G401.6 (cell line): Measurements from ENCODE around the gene NUP188.
"Not testable (repeated sequence)": the region's sequence is repeated elsewhere in the genome, so short reads cannot be mapped to it uniquely, and the experiment has no call there.

Experiments used
- FAIRE-seq: peaks from 2 replicates; lab custom pipeline; 2012; peaks lifted over from hg19 to GRCh38; lab: Jason Lieb, UNC

The NUP188 gene

DNA sequence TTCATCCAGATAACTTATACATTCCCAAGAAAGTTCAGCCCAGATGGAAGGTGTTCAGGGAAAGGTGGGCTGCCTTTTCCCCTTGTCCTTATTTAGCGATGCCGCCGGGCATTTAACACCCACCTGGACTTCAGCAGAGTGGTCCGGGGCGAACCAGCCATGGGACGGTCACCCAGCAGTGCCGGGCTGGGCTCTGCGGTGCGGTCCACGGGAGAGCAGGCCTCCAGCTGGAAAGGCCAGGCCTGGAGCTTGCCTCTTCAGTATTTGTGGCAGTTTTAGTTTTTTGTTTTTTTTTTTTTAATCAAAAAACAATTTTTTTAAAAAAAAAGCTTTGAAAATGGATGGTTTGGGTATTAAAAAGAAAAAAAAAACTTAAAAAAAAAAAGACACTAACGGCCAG lies 30.8 kb upstream of the NUP188 start:
- FAIRE-seq: no peak

DNA sequence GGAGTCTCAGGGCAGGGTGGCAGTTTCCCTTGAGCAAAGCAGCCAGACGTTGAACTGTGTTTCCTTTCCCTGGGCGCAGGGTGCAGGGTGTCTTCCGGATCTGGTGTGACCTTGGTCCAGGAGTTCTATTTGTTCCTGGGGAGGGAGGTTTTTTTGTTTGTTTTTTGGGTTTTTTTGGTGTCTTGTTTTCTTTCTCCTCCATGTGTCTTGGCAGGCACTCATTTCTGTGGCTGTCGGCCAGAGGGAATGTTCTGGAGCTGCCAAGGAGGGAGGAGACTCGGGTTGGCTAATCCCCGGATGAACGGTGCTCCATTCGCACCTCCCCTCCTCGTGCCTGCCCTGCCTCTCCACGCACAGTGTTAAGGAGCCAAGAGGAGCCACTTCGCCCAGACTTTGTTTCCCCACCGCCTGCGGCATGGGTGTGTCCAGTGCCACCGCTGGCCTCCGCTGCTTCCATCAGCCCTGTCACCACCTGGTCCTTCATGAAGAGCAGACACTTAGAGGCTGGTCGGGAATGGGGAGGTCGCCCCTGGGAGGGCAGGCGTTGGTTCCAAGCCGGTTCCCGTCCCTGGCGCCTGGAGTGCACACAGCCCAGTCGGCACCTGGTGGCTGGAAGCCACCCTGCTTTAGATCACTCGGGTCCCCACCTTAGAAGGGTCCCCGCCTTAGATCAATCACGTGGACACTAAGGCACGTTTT lies 30.2 kb upstream of the NUP188 start:
- FAIRE-seq: no peak

DNA sequence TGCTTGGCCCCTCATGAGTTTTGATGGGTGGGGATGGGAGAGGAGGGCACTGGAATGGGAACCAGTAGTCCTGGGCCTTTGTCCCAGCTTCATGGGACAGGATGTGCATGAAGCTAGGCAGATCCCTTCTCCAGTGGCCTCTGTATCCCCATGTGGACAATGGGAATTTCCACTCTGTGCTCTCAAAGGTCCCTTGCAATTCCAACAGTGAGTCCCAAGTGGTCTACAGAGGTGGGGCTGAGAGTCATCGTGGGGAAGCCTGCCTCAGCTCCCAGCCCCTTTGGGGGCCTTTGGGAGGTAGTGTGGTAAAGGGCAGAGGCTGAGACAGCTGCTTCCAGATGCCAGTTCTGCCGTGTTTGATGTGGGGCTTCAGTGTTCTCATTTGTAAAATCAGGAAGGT lies 28.6 kb upstream of the NUP188 start:
- no peak for FAIRE-seq

DNA sequence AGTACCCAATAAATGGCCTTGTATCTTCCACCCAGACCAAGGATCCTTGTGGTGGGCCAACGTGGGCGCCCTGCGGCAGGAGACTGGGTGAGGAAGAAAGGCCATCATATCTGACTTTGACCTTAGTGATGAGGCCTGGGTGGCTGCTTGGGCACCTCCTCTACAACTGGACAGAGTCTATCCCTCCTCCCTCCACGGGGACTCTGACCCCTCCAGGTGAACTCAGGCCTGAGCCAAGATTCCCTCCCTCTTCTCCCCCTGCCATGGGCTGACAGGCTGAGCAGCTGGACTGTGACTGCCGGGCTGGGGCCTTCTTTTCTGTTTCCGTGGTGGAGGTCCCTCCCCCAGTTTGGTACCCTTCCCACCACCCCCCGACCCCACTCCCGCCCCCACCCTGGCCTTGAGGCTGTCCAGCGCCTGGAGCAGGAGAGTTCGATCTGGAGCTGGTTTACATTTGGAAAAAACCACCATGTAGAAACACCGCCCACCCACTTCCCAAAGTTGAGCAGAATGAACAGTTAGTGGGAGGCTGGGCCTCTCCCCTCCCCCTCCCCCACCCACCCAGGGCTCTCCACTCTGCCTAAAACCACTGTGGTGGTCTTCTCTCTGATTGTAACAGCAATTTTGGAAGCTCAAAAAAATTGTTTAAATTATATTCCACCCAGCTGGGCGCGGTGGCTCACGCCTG lies 28.0 kb upstream of the NUP188 start:
- FAIRE-seq: no peak

DNA sequence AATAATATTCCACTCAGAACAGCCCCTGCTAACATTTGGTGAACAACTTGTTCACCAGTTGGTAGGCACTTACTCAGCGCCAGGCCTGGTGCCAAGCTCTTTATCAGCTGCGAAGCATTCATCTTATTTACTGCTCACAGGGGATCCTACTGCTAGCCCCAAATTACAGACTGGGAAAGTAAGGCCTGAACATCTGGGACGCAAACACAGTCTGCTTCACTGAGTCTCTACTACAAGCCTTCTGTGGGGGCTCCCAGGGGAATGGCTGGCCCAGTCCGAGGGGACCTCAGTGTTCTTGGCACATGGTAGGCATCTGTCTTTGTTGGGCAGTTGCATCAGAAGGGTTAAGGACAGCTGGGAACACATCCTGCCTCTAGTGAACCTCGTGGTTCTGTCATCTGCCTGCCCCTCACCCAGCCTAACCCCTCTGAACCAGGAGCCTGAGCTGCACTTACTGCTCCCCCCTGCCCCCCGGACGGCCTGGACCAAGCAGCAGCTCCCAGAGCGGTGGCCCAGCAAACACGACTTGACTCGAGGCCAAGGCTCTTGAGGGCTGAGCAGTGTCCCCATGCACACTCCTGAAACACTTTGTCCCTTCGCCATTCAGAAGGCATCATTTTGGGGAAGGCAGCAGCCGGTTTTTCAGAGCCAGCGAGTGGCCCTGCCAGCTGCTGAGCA lies 27.0 kb upstream of the NUP188 start, which contains the start of gene PHYHD1:
TSS of gene PHYHD1 (plus strand) at position 602 of the 678 bp plus-strand sequence. CDS start 1,342 bp downstream, outside the sequence.
- FAIRE-seq: no peak

DNA sequence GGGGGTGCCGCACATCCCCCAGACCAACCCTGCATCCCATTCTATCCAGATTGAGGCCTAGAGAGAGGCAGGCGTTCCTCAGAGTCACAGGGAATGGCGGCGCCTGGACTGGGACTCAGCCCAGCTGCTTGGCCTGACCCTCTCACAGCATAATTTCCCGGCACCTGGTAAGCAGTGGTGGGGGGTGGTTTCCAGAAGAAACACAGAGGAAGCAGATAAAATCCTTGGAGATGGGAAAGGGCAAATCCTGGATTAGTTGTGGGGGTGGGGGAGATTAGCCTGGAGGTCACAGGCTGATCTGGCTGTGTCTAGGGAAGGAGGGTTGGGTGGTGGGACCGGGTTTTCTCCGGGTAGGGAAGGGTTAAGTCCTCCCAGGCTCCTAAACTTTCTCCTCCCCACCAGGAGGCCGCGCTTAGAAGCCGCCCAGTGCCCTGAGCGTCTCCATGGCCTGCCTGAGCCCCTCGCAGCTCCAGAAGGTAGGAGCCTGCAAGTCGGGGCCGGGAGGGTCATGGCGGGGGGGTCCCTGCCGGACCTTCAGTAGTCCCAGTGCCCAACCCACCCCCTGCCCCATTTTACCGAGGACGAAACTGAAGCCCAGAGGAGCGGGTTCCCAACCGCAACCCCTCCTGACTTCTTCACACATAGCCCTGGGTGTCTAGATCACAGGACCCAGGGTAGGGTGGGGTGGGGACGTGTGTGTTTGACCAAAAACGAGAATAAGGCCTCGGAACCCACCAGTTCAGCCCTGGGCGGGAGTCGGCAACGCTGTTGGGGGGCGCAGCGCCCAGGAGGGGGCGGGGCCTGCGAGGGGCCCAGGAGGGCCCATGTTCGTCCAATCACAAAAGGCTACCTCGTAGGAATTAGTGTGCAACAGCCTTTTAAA lies 25.4 kb upstream of the NUP188 start:
- FAIRE-seq: peak; percentile 41

DNA sequence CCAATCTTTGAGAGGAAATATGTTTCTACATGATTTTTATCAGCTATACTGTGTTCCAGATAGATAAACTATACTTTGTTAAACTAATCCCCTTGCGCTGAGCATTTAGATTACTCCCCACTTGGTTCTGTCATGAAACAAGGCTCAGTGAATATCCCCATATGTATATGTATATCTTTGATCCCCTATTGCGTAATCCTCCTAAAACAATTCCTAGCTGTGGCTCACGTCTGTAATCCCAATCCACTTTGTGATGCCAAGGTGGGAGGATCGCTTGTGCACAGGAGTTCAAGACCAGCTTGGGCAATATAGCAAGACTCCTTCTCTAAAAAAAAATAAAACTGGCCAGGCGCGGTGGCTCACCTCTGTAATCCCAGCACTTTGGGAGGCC lies 24.0 kb upstream of the NUP188 start:
- no peak for FAIRE-seq

DNA sequence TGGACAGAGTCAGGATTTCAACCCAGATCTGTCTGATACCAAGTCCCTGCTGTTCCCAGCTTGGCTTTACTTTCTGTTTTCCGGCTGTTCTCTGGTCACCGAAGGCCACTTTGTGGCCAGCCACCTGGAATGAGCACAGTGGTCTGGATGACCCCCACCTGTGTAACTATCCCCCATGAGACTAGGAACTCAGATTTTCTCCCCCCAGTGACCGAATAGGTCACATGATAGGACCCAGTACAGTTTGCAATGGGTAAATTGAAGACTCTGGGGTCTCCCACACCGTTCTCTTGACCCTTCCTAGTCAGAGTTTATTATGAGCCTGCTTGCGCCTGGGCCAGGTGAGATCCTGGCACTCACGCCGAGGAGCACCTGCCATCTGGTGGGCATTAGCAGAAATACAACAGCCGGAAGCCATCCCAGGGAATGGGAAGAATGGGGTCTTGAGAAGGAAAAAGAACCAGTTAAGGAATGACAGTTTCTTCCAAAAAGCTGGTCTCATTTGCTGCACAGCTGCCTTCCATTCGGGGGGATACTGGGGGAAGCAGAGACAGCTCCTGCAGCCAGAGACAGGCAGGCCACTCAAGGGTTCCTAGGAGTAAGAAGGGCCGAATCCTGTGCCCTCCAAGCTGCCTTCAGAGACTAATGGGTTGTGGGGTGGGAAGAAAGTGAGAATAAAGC lies 19.6 kb upstream of the NUP188 start:
- peak; percentile 23 for FAIRE-seq

DNA sequence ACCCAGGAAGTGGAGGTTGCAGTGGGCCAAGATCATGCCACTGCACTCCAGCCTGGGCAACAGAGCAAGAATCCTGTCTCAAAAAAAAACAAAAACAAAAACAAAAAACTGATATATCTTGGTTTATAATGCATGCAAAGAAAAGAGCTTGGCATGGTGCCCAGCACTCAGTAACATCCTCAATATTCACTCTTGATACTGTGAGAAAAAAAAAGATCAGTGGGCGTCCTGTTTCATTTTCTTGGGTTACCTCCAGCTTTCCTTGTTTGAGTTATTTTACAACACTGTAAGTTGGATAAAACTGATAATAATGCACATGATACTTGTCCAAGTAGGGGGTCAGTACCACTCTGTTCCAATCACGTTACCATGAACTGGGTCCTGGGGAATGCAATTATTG lies 18.9 kb upstream of the NUP188 start:
- no peak for FAIRE-seq

DNA sequence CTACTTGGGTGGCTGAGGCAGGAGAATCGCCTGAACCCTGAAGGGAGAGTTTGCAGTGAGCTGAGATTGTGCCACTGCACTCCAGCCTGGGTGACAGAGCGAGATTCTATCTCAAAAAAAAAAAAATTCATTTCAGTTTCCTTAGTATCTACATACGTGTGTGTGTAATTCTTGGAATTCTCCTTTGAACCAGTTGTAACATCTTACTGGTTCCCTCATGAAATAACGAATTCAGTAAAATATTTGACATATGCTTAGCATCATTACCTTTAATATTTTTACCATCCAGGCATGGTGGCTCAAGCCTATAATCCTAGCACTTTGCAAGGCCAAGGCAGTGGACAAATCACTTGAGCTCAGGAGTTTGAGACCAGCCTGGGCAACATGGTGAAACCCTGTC lies 17.9 kb upstream of the NUP188 start:
- no peak for FAIRE-seq

DNA sequence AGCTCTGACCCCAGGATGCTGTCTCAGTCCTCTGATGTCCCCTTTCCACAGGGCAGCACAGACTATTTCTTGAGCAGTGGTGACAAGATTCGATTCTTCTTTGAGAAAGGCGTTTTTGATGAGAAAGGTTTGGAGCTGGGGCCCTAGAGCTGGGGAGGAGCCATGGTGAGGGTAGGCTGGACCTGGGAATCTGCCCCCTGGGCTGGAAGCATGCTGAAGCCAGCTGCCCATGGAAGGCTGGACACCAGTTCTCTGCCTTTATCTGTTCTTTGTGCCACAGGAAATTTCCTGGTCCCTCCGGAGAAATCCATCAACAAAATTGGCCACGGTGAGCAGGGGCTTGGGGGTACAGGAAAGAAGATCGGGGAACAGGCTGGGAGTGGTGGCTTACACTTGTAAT lies 13.8 kb upstream of the NUP188 start:
- FAIRE-seq: no peak

DNA sequence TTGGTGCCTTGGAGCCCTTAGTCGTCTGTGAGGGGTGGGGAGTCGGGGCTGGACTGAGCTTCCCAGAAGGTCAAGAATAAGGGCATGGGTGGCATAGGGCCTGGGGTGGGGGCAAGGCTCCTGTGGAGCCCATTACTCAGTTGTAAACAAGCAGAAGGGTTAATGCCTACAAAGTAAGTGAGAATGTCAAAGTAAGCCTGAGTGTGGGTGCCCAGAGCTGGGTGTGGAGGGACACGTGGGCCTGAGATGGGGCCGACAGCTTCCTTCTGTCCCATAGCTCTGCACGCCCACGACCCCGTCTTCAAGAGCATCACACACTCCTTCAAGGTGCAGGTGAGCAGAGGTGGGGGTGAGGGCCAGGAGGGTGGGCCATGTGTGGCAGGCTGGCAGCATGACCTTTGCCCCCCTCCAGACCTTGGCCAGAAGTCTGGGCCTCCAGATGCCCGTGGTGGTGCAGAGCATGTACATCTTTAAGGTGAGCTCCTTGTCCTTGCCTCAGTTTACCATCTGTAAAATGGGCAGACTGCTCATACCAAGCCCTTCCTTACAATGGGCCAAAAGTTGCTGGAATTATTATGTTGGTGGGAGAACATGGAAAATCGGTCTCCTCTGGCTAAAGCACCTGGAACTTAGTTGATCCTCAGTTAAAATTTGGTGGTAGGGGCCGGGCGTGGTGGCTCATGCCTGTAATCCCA lies 11.2 kb upstream of the NUP188 start:
- no peak for FAIRE-seq

DNA sequence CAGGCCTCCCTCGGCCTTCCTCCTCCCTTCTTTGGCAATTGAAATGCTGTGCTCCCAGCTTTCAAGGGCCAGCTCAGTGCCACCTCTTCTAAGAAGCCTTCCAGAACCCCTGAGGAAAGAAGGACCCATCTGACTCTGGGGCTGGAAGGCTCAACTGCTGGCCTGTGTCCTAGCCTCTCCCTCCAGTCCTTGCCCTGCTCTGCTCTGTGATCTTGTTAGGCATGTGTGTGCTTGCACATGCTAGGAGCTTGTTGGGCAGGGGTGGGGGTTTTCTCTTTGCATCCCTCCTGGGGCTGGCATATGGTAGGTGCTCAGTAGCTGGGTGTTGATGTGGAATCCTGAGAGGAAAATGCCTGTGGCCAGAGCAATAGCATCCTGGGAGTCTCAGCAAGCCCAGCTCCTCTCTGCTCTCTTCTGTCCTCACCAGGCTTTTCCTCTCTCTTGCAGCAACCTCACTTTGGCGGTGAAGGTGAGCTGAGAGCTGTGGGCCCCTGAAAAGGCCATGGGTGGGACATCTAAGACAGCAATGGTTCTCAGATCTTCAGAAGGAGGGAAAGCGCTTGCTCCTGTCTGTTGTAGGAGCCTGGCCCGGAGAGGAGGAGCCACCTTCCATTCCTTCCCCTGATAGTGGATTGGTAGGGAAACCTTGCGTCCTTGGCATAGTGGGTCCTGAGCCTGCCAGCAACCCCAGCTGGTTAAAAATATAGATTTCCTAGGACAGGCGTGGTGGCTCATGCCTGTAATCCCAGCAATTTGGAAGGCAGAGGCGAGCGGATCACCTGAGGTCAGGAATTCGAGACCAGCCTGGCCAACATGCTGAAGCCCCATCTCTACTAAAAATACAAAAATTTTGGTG lies 10.0 kb upstream of the NUP188 start:
- no peak for FAIRE-seq

DNA sequence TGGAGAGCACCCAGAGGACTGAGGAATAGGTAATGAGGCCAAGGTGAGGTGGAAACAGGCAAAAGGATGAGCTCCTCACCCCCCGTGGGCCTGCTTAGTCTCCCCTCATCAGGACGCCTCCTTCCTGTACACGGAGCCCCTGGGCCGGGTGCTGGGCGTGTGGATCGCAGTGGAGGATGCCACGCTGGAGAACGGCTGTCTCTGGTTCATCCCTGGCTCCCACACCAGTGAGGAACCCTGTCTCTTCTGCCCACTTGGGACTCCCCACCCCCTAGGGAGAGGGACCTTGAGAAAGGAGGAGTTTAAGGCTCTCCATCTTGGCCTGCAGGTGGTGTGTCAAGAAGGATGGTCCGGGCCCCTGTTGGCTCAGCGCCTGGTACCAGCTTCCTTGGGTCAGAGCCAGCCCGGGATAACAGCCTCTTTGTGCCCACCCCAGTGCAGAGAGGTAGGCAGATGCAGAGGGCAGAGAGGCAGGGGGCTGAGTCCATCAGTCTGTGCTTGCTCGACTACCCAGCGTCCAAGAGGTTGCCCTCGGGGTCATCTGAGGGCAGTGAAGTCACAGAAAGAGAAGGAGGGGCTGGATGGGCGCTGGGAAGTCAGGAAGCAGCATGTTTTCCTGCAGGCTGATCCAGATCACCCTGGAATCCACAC lies 7.1 kb upstream of the NUP188 start:
- FAIRE-seq: no peak

DNA sequence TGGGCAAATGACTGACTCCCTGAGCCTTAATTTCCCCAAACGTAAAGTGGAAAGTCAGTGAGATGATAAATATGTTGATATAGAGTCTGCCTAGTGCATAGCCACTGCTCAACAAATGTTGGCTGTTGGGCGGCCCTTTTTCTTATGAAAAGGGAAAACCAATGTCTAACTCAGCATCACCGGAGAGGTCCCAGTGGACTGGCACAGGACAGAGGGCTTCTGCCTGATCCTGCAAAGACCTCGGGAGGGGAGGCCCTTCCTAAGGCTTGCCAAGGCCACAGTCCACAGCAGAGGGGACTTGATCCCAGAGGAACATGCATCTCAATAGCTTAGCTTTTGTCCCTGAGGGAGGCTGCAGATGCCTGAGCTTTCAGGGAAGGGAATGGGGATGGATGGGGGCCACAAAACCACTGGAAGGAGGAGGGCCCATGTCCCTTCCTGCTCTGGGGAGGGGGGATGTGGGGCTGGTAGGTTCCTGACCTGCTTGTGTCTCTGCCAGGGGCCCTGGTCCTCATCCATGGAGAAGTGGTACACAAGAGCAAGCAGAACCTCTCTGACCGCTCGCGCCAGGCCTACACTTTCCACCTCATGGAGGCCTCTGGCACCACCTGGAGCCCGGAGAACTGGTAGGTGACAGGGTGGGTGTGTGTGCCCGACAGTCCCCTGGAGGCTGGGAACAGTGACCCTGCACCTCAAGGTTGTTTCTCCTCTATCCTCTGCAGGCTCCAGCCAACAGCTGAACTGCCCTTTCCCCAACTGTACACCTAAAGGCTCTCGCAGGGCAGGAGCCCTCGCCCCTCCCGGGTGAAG lies 6.3 kb upstream of the NUP188 start:
- FAIRE-seq: no peak

DNA sequence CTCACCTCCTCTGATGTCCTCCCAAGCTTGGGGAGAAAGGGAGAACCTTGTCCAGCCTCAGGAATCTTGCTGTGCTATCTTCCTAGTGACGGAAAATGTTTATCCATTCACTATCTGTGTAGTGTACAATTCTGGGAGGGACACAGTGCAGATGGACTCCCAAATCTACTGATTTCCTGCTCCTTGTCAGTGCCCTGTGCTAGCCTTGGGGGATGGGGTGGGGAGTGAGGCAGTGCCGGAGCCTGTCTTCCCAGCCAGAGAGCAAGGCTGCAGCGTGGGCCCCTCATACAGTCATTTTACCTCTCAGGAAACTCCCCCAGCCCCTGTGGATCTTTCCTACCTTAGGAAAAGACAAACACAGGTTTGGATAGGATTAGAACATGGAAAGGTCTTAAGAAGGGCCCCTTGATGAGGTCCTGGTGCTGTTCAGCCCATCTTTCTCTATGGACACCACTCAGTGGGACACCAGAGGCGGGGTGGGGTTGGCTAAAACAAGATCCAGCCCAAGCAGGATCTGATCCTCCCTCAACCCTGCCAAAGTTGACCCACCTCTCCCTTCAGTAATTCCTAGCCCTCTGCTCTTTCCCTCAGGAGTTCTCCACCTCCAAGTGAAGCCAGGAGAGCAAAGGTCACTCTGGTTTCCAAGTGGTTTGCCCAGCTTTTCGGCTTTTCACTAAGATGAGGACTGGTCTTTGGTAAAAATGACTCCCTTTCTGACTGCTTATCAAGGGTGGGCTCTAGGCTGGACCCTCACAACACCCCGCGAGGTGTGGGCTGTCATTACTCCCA lies 3.5 kb upstream of the NUP188 start:
- no peak for FAIRE-seq

DNA sequence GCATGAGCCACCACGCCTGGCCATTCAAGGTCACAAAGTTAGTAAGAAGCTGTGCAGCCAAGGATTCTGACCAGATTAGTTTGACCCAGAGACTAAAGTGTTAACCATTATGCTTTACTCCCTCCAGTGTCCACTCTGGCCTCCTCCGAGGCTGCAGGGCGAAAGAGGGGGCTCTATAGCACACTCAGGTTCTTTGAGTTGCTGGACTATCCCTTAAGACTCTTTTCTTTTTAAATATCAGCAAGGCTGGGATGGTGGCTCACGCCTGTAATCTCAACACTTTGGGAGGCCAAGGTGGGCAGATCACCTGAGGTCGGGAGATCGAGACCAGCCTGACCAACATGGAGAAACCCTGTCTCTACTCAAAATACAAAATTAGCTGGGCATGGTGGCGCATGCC lies 2.5 kb upstream of the NUP188 start:
- FAIRE-seq: not testable (repeated sequence)
